GM12873 (cell line): ENCODE results near the gene FBXO10.

Experiments used
- TF ChIP-seq, protein P1 (sequence below): IDR thresholded peaks from 2 replicates; pipeline ENCODE4 v1.5.1; 2012; ENCODE audit warnings: low read depth, mild to moderate bottlenecking, moderate library complexity, low read length, control low read depth; ENCODE audit not compliant: insufficient read depth; ENCODE audit errors: missing control alignments

Gene FBXO10

DNA sequence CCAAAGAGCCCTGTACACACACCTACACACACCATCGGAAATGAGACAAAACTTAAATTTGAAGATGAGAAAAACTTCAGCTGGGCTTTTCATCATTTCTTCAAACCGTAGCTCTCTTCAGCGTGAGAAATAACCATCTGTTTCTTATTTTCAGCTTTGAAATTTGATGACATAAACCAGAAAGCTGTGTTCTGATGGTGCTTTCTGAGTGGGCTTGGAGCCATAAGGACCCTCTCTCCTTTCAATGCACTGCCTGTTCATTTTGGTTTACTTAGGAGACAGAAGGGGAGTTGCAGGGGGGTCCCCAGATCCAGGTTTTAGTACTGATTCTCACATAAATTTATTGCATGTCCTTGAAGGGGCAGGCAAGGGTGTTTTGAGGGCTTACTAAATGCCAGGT is 9.5 kb downstream of the FBXO10 start:
- TF ChIP-seq, protein P1, sequence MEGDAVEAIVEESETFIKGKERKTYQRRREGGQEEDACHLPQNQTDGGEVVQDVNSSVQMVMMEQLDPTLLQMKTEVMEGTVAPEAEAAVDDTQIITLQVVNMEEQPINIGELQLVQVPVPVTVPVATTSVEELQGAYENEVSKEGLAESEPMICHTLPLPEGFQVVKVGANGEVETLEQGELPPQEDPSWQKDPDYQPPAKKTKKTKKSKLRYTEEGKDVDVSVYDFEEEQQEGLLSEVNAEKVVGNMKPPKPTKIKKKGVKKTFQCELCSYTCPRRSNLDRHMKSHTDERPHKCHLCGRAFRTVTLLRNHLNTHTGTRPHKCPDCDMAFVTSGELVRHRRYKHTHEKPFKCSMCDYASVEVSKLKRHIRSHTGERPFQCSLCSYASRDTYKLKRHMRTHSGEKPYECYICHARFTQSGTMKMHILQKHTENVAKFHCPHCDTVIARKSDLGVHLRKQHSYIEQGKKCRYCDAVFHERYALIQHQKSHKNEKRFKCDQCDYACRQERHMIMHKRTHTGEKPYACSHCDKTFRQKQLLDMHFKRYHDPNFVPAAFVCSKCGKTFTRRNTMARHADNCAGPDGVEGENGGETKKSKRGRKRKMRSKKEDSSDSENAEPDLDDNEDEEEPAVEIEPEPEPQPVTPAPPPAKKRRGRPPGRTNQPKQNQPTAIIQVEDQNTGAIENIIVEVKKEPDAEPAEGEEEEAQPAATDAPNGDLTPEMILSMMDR: no peak

DNA sequence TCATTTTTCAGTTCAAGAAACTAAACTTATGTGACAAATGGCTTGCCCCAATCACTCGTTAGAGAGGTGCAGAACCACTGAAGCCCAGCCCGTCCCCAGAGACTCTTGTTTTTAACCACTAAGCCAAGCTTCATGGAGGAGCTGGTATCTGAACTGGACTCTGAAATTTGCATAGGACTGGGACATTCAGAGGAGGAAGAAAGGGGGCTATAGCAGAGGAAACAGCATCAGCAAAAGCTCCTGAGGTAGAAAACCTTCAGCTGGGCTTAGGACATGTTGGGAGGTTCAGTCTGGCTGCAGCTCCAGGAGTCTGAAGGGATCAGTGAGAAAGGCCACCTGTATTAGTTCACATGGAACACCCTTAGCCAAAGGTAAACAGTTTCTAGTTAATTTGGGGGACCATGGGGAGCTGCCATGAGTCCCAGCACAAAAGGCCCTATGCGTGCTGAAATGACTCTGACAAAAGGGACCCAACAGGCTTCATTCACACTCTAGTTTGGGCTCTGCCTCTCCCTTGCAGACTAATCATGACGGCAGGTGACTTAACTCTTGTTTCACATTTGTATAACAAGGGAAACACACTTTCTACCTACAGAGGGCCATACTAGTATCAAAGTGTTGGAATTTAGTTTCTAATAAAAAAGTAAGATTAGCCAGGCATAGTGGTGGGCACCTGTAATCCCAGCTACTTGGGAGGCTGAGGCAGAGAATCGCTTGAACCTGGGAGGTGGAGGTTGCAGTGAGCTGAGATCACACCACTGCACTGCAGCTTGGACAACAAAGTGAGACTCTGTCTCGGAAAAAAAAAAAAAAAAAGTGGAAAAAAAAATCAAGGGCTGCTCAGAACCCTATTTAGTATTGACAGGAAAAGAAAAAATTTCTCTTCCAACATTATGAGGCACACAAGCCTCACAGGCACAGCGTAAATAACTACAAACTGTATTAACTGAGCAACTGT is 10.2 kb downstream of the FBXO10 start:
- TF ChIP-seq, protein P1: no peak

DNA sequence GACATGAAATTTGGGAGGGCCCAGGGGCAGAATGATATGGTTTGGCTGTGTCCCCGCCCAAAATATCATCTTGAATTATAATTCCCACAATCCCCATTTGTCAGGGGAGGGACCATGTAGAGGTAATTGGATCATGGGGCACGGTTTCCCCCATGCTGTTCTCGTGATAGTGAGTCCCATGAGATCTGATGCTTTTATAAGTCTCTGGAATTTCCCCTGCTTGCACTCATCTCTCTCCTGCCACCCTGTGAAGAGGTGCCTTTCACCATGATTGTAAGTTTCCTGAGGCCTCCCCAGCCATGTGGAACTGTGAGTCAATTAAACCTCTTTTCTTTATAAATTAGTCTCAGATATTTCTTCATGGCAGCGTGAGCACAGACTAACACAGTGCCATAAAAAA is 11.3 kb downstream of the FBXO10 start:
- TF ChIP-seq, protein P1: no peak

DNA sequence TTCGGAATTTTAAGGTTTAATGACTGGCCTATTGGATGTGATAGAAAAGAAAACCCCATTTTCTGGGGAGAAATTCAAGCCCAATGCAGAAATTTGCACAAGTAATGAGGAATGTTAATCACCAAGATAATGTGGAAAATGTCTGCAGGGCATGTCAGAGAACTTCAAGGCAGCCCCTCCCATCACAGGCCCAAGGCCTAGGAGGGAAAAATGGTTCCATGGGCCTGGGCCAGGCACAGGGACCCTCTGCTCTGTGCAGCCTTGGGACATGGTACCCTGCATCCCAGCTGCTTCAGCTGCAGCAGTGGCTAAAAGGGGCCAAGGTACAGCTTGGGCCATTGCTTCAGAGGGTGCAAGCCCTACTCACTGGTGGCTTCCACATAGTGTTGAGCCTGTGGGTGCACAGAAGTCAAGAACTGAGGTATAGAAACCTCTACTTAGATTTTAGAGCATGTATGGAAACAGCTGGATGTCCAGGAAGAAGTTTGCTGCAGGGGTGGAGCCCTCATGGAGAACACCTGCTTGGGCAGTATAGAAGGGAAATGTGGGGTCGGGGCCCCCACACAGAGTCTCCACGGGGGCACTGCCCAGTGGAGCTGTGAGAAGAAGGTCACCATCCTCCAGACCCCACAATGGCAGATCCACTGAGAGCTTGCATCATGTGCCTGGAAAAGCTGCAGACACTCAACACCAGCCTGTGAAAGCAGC is 12.2 kb downstream of the FBXO10 start:
- TF ChIP-seq, protein P1: no peak

DNA sequence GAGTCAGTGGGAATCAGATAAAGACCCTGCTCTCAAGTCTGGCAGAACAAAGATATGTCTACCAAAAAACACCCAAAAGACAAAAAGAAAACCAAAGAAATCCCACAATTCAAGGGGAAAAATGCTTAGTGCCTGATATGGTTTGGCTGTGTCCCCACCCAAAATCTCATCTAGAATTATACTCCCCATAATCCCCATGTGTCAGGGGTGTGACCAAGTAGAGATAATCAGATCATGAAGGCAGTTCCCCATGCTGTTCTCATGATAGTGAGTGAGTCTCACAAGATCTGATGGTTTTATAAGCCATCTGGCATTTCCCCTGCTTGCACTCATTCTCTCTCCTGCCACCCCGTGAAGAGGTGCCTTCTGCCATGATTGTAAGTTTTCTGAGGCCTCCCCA is 13.4 kb downstream of the FBXO10 start:
- TF ChIP-seq, protein P1: no peak

DNA sequence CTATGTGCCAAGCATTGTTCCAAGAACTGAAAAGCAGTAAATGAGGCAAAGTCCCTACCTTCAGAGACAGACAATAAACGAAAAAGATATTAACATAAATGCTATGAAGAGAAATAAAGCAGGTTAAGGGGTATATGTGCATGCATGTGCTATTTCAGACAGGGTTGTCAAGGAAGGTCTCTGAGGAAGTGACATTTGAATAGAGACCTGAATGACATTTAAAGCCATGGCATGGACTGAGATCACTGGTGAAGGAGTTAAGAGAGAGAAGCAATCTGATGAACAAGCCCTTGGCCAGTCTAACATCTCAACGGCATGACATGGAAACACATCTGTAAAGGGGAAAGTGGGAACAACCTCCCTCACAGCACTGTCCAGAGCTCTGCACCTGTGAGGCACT is 14.5 kb downstream of the FBXO10 start:
- TF ChIP-seq, protein P1: no peak
